HL-60 (cell line): ENCODE measurements around the gene DZIP1.

Experiments used
- POLR2AphosphoS5 ChIP-seq: IDR thresholded peaks from 2 replicates; pipeline ENCODE4 v1.6.1; 2012; ENCODE audit warnings: low read depth
- TF ChIP-seq, protein P1 (sequence below): IDR thresholded peaks from one replicate; pipeline ENCODE4 v1.5.1; 2011; ENCODE audit warnings: low read length, control low read depth, inconsistent platforms; ENCODE audit not compliant: insufficient read depth
- TF ChIP-seq, protein P2 (sequence below): IDR thresholded peaks from 2 replicates; pipeline ENCODE4 v1.6.1; 2012; ENCODE audit warnings: low read depth; ENCODE audit not compliant: insufficient replicate concordance

DNA sequence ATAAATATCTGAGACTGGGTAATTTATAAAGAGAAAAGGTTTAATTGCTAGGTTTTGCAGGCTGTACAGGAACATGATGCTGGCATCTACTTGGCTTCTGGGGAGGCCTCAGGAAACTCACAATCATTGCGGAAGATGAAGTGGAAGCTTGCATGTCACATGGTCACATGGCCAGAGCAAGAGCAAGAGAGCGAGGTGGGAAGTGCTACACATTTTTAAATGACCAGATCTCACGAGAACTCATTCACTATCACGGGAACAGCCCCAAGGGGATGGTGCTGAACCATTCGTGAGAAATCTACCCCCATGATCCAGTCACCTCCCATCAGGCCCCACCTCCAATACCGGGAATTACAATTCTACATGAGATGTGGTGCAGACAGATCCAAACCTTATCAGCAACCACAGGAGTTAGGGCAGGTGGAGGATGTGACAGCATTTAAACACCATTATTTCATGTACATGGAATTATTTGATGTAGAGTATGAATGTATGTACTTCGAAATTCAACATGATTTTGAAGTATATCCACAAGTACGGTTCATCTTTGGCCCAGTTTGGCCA lies 102.5 kb downstream of the DZIP1 start:
- TF ChIP-seq, protein P1, sequence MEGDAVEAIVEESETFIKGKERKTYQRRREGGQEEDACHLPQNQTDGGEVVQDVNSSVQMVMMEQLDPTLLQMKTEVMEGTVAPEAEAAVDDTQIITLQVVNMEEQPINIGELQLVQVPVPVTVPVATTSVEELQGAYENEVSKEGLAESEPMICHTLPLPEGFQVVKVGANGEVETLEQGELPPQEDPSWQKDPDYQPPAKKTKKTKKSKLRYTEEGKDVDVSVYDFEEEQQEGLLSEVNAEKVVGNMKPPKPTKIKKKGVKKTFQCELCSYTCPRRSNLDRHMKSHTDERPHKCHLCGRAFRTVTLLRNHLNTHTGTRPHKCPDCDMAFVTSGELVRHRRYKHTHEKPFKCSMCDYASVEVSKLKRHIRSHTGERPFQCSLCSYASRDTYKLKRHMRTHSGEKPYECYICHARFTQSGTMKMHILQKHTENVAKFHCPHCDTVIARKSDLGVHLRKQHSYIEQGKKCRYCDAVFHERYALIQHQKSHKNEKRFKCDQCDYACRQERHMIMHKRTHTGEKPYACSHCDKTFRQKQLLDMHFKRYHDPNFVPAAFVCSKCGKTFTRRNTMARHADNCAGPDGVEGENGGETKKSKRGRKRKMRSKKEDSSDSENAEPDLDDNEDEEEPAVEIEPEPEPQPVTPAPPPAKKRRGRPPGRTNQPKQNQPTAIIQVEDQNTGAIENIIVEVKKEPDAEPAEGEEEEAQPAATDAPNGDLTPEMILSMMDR, result no peak
- TF ChIP-seq, protein P2, sequence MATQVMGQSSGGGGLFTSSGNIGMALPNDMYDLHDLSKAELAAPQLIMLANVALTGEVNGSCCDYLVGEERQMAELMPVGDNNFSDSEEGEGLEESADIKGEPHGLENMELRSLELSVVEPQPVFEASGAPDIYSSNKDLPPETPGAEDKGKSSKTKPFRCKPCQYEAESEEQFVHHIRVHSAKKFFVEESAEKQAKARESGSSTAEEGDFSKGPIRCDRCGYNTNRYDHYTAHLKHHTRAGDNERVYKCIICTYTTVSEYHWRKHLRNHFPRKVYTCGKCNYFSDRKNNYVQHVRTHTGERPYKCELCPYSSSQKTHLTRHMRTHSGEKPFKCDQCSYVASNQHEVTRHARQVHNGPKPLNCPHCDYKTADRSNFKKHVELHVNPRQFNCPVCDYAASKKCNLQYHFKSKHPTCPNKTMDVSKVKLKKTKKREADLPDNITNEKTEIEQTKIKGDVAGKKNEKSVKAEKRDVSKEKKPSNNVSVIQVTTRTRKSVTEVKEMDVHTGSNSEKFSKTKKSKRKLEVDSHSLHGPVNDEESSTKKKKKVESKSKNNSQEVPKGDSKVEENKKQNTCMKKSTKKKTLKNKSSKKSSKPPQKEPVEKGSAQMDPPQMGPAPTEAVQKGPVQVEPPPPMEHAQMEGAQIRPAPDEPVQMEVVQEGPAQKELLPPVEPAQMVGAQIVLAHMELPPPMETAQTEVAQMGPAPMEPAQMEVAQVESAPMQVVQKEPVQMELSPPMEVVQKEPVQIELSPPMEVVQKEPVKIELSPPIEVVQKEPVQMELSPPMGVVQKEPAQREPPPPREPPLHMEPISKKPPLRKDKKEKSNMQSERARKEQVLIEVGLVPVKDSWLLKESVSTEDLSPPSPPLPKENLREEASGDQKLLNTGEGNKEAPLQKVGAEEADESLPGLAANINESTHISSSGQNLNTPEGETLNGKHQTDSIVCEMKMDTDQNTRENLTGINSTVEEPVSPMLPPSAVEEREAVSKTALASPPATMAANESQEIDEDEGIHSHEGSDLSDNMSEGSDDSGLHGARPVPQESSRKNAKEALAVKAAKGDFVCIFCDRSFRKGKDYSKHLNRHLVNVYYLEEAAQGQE, result no peak
- TF ChIP-seq POLR2AphosphoS5, result no peak
